ENCODE data around the gene UNC93B1. TPM values are rescaled to one million over a fixed set of nuclear protein-coding genes. Genes with fewer than 3 reads are reported as not detected.

Gene UNC93B1
- total and polyA plus RNA-seq, 2 of the 8 experiments (the other 6 are each of a cell fraction or from before 2014, with no cell fraction given), result 18.9 to 34.3 TPM

DNA sequence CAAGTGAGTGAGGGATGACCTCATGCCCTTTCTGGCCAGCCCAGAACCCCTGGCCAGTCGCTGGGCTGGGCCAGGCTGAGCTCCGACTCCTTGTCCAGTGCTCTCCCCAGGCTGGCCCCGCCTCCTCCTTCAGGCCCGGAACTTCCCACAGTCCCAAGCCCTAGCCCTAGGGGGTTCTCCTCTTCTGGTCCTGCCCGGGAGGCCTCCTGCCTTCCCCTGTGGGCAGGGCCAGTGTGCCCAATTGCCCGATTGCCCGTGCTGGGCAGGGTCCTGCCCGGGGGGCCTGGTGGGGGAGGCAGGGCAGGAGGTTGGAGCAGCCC, 39.1 kb upstream of the UNC93B1 start (continued):
- TF ChIP-seq HDAC2 (IDR thresholded peaks at IDR 0.05; ENCODE audit: borderline replicate concordance in 1 of 2, low read depth in 2 of 2, low read length in 2 of 2) (no peak), CBX5 (IDR thresholded peaks at IDR 0.05; ENCODE audit: low read depth, low read length) (no peak)

Data from H1 (cell line).